G401.6 (cell line): ENCODE results near the gene ATRN.
"Not testable (repeated sequence)": the region's sequence is repeated elsewhere in the genome, so short reads cannot be mapped to it uniquely, and the experiment has no call there.

Experiments
- FAIRE-seq: peaks from 2 replicates; lab custom pipeline; 2012; peaks lifted over from hg19 to GRCh38; lab: Jason Lieb, UNC

Gene ATRN

GRCh38 chr20:3515379-3516170 lies 44.8 kb downstream of the ATRN start:
- no peak for FAIRE-seq

- FAIRE-seq, result no peak
These were observed 51.3 kb downstream of the ATRN start for GRCh38 chr20:3521852-3522740.

- FAIRE-seq, result not testable (repeated sequence)
These were observed 53.9 kb downstream of the ATRN start for GRCh38 chr20:3524696-3525095.

- no peak for FAIRE-seq
These were observed 61.3 kb downstream of the ATRN start for GRCh38 chr20:3532089-3532615.

GRCh38 chr20:3537733-3538132 lies 66.9 kb downstream of the ATRN start:
- FAIRE-seq, result not testable (repeated sequence)

GRCh38 chr20:3539311-3540107 lies 68.7 kb downstream of the ATRN start:
- FAIRE-seq, result no peak

GRCh38 chr20:3541887-3542721 lies 71.3 kb downstream of the ATRN start:
- no peak for FAIRE-seq

GRCh38 chr20:3543901-3544507 lies 73.2 kb downstream of the ATRN start:
- no peak for FAIRE-seq

- FAIRE-seq, result no peak
These were observed 74.6 kb downstream of the ATRN start for GRCh38 chr20:3545401-3545925.

GRCh38 chr20:3547906-3548305 lies 77.1 kb downstream of the ATRN start:
- no peak for FAIRE-seq

- FAIRE-seq, result no peak
These were observed 80.0 kb downstream of the ATRN start for GRCh38 chr20:3550837-3551236.

- no peak for FAIRE-seq
These were observed 81.0 kb downstream of the ATRN start for GRCh38 chr20:3551681-3552434.

GRCh38 chr20:3553663-3554062 lies 82.8 kb downstream of the ATRN start:
- no peak for FAIRE-seq

- FAIRE-seq, result no peak
These were observed 86.5 kb downstream of the ATRN start for GRCh38 chr20:3557237-3557785.

- FAIRE-seq, result no peak
These were observed 88.4 kb downstream of the ATRN start for GRCh38 chr20:3559231-3559630.

GRCh38 chr20:3559637-3560036 lies 88.8 kb downstream of the ATRN start:
- no peak for FAIRE-seq

- FAIRE-seq, result no peak
These were observed 89.3 kb downstream of the ATRN start for GRCh38 chr20:3560162-3560561.

GRCh38 chr20:3560578-3560977 lies 89.8 kb downstream of the ATRN start:
- no peak for FAIRE-seq

GRCh38 chr20:3563133-3563532 lies 92.3 kb downstream of the ATRN start:
- no peak for FAIRE-seq
